Natural killer cell (primary cell): ENCODE measurements around the gene WNT6. TPM values are rescaled to one million over a fixed set of nuclear protein-coding genes. Genes with fewer than 3 reads are reported as not detected.

Experiments used
- ATAC-seq, 3 donors: fragments of 150-1000 bp in 2 of 3; fragments of 200-7000 bp in 1 of 3; cut with Tn5 transposase; 1 replicate in 1 of 3; 2 replicates in 2 of 3; pipeline ENCODE4 v1.10.0; 2021; ENCODE audit warnings: mild to moderate bottlenecking in 2 of 3, moderate library complexity in 2 of 3
- DNase-seq, 2 donors: peaks; one replicate each; pipeline versions ENCODE4 v3.0.0 to v3.0.0-alpha.2; 2013 to 2021; ENCODE audit warnings: mixed read lengths in 1 of 2
- H3K27ac ChIP-seq: one replicate; pipeline ENCODE4 v1.5.1; 2013; ENCODE audit warnings: mild to moderate bottlenecking, low read length
- H3K27me3 ChIP-seq: one replicate; pipeline ENCODE4 v1.6.1; 2013; ENCODE audit warnings: low read length; ENCODE audit not compliant: control insufficient read depth, insufficient read depth
- H3K36me3 ChIP-seq: one replicate; pipeline ENCODE4 v1.6.1; 2013; ENCODE audit warnings: low read length; ENCODE audit not compliant: control insufficient read depth, insufficient read depth
- H3K4me1 ChIP-seq: one replicate; pipeline ENCODE4 v1.6.1; 2013; ENCODE audit warnings: low read length; ENCODE audit not compliant: control insufficient read depth, insufficient read depth
- H3K4me3 ChIP-seq: one replicate; pipeline ENCODE4 v1.5.1; 2013; ENCODE audit warnings: low read length
- H3K9me3 ChIP-seq: one replicate; pipeline ENCODE4 v1.6.1; 2013; ENCODE audit warnings: low read length; ENCODE audit not compliant: control insufficient read depth, insufficient read depth
- H3K27ac Mint-ChIP-seq, 2 donors: one replicate each; pipeline ENCODE4 v1.8.0; 2022; ENCODE audit warnings: mild to moderate bottlenecking in 2 of 2, mixed read lengths in 2 of 2, moderate library complexity in 1 of 2
- H3K27me3 Mint-ChIP-seq, 2 donors: one replicate each; pipeline ENCODE4 v1.8.0; 2022; ENCODE audit warnings: low read depth in 2 of 2, mixed read lengths in 2 of 2
- H3K36me3 Mint-ChIP-seq: one replicate; pipeline ENCODE4 v1.8.0; 2022; ENCODE audit warnings: mixed read lengths
- H3K4me1 Mint-ChIP-seq, 2 donors: one replicate each; pipeline ENCODE4 v1.8.0; 2022; ENCODE audit warnings: mixed read lengths in 2 of 2
- H3K4me3 Mint-ChIP-seq: one replicate; pipeline ENCODE4 v1.8.0; 2022; ENCODE audit warnings: mild to moderate bottlenecking, moderate library complexity, mixed read lengths
- H3K9me3 Mint-ChIP-seq, 2 donors: one replicate each; pipeline ENCODE4 v1.8.0; 2022; ENCODE audit warnings: mixed read lengths in 2 of 2
- WGBS: methylation state at CpG from one replicate; pipeline ENCODE4 v1.1.7; 2013; ENCODE audit warnings: missing lambda C conversion rate; ENCODE audit not compliant: insufficient coverage; 5-methylcytosine and 5-hydroxymethylcytosine counted together
- intact Hi-C: fragments of 100-400 bp; cut with micrococcal nuclease; formaldehyde crosslinking; loops from one replicate; pipeline ENCODE4 v1.14.2; 2022
- total RNA-seq, 4 donors: library from RNA; stranded (reverse); fragments of 120-200 nt in 1 of 4; gene quantifications; one replicate each; pipeline versions ENCODE4 v1.2.3 to v1.2.4, GENCODE V29; 2013 to 2022
- TF ChIP-seq, protein P1 (sequence below): fragments of 200-600 bp; IDR thresholded peaks from one replicate; pipeline ENCODE4 v1.8.0; 2022; ENCODE audit warnings: antibody characterized with exemption

Gene WNT6
- total RNA-seq, 3 donors from 2014 or later (not counting 1 experiment from before 2014, with no cell fraction given), result not detected

DNA sequence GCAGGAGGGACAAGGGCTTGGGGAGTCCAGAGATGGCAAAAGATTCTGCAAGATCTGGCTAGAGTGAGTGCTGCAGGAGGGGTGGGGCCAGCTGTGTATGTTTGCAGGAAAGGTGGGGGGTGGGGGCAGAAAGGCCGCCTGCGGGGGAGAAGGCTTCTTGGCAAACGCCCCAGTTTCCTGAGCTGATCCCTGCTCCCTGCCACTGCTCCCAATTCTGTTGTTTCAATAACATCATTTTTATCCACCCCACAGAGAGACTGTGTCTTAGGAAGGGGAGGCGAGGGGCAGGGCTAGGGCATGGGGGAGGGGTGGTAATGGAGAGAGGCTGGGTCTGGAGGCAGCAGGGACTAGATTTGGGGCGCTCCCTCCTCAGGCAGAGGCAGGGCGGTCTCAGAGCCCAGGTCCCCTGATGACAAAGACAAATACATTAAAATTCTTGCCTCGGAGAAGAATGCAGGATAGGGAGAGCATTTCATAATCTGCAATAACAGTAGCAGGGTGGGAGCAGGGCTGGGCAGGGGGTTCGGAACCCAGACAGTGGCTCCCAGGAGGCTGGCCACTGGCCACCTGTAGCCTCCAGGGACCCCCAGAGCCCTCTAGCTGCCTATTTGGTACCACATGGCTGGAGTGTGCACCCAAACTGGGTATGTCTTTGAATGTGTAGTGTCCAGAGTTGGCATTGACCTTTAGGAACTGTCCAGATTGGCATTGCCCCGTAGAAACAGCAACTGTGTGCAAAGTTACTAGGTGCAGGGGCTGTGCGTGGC lies 2.1 kb upstream of the WNT6 start:
- intact Hi-C loops, result loop anchor here (10.0 kb wide), 1 partner anchor 583 kb away; the partner anchor contains the start of genes AAMP and PNKD
- Histone ChIP-seq H3K4me3 (no peak overlapping the region), H3K27ac (no peak overlapping the region), H3K27me3 (peaks cover 54% of the 10 kb centered on the region), H3K4me1 (peaks cover 20% of the 10 kb centered on the region), H3K9me3 (no peaks in the 10 kb centered on the region), H3K36me3 (no peaks in the 10 kb centered on the region)
- 19% methylated on average over 9 of the region's 10 CpGs for WGBS
- ATAC-seq (no peak), DNase-seq (peak in 1 of 2 donors; percentile 6)
- TF ChIP-seq, protein P1, sequence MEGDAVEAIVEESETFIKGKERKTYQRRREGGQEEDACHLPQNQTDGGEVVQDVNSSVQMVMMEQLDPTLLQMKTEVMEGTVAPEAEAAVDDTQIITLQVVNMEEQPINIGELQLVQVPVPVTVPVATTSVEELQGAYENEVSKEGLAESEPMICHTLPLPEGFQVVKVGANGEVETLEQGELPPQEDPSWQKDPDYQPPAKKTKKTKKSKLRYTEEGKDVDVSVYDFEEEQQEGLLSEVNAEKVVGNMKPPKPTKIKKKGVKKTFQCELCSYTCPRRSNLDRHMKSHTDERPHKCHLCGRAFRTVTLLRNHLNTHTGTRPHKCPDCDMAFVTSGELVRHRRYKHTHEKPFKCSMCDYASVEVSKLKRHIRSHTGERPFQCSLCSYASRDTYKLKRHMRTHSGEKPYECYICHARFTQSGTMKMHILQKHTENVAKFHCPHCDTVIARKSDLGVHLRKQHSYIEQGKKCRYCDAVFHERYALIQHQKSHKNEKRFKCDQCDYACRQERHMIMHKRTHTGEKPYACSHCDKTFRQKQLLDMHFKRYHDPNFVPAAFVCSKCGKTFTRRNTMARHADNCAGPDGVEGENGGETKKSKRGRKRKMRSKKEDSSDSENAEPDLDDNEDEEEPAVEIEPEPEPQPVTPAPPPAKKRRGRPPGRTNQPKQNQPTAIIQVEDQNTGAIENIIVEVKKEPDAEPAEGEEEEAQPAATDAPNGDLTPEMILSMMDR, result no peak
- Mint-ChIP-seq H3K4me3 (no peak overlapping the region), H3K36me3 (no peaks in the 10 kb centered on the region), H3K27ac (no peak overlapping the region), H3K4me1 (peaks cover 0 to 26% of the 10 kb centered on the region in 2 donors), H3K9me3 (no peaks in the 10 kb centered on the region), H3K27me3 (peaks cover 74 to 77% of the 10 kb centered on the region in 2 donors)

DNA sequence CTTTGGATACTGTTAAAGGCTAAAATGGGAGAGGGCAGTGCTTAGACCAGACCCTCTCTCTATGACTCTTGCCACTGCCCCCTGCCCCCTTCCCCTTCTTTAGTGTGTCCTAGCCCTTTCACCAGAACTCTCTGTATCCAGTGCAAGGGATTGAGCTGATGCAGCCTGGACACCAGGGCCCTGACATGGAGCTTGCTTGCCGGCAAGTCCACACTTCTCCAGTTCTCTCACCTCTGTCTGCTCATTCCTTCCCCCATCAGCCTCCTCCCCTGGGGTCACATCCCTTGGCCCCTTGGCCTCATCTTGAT lies 1.5 kb upstream of the WNT6 start:
- no peak for ATAC-seq
- Mint-ChIP-seq H3K9me3 (no peaks in the 10 kb centered on the region), H3K27me3 (peaks cover 76 to 77% of the 10 kb centered on the region in 2 donors), H3K4me1 (peaks cover 0 to 26% of the 10 kb centered on the region in 2 donors), H3K36me3 (no peaks in the 10 kb centered on the region), H3K4me3 (no peak overlapping the region), H3K27ac (no peak overlapping the region)
- Histone ChIP-seq H3K4me3 (no peak overlapping the region), H3K27me3 (peaks cover 54% of the 10 kb centered on the region), H3K9me3 (no peaks in the 10 kb centered on the region), H3K4me1 (peaks cover 20% of the 10 kb centered on the region), H3K27ac (no peak overlapping the region), H3K36me3 (no peaks in the 10 kb centered on the region)
- 6% methylated on average over 1 of the region's 1 CpG for WGBS
- TF ChIP-seq, protein P1, result no peak
- intact Hi-C loops, result loop anchor here (10.0 kb wide), 1 partner anchor 583 kb away; the partner anchor contains the start of genes AAMP and PNKD
- peak in 1 of 2 donors; percentile 8 for DNase-seq

DNA sequence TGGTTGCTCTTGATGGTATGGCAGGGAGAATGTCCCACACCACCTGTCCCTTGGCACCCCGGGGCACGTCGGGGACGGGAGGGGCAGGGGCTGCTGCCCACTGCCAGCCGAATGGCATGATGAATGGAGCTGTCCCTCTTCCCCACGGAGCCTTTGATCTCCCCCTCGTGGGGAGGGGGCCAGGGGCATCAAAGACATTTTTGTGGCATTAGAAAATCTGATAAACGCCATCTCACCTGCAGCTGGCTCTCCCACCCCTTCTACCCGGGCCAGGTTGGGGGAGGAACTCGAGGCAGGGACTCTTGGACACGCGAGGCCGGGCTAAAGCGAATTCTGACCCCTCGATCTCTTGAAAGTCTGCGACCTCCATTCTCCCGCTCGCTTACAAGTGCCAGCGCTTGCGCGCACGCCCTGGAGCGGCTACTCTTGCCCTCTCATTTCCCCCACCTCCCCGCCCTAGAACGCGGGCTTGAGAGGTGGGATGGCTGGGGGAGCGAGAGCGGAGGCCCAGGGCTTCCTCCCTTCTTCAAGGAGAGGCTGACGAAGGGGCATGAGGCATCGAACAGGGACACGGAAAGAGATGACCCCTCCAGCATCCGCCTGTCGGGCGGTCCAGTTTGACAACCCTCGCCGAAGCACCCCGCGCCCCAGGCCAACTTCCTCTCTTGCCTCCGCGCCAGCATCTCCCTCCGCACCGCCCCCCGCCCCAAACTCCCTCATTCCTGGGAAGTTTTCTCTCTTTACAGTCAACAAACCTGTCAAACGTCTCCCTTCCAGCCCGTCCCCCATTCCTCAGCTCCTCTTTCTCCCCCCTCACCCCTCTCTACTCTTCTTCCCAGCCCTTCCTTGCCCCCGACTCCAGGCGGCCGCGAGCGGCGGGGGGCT lies 692 bp upstream of the WNT6 start:
- no peak overlapping the region for H3K27ac ChIP-seq
- H3K36me3 Mint-ChIP-seq, result no peaks in the 10 kb centered on the region
- TF ChIP-seq, protein P1, result no peak
- WGBS, result 4% methylated on average over 51 of the region's 51 CpGs
- H3K4me3 ChIP-seq, result no peak overlapping the region
- H3K36me3 ChIP-seq, result no peaks in the 10 kb centered on the region
- no peaks in the 10 kb centered on the region for H3K9me3 ChIP-seq
- no peak overlapping the region for H3K27ac Mint-ChIP-seq
- DNase-seq, result no peak
- H3K4me3 Mint-ChIP-seq, result peak overlapping the region; percentile 64
- intact Hi-C loops, result loop anchor here (10.0 kb wide), 1 partner anchor 584 kb away; the partner anchor contains the start of genes AAMP and PNKD
- peaks cover 0 to 26% of the 10 kb centered on the region in 2 donors for H3K4me1 Mint-ChIP-seq
- H3K9me3 Mint-ChIP-seq, result no peaks in the 10 kb centered on the region
- ATAC-seq, result no peak
- peaks cover 49% of the 10 kb centered on the region for H3K27me3 ChIP-seq
- peaks cover 76 to 78% of the 10 kb centered on the region in 2 donors for H3K27me3 Mint-ChIP-seq
- H3K4me1 ChIP-seq, result peaks cover 20% of the 10 kb centered on the region
